H1 (cell line): ENCODE measurements around the gene SPATS2. TPM values are rescaled to one million over a fixed set of nuclear protein-coding genes. Genes with fewer than 3 reads are reported as not detected.

ENCODE experiments used
- CTCF ChIA-PET: fragments of 300-600 bp; sonication (Branson Sonifier 250); formaldehyde crosslinking; loops from one replicate; lab custom pipeline; 2021; ENCODE audit not compliant: partially characterized antibody; lab: Charles Lee
- POLR2A ChIA-PET: fragments of 300-600 bp; sonication (Branson Sonifier 250); formaldehyde crosslinking; loops from one replicate; lab custom pipeline; 2021; ENCODE audit warnings: inconsistent platforms; ENCODE audit not compliant: partially characterized antibody; lab: Charles Lee
- DNase-seq, 2 experiments: peaks; one replicate each; pipeline versions ENCODE4 v3.0.0 to v3.0.0-alpha.2; 2010 to 2022; ENCODE audit warnings: low spot score in 2 of 2, low read depth in 1 of 2, mixed read lengths in 1 of 2
- FAIRE-seq: peaks from 2 replicates; lab custom pipeline; 2011; peaks lifted over from hg19 to GRCh38; lab: Jason Lieb, UNC
- H2AFZ ChIP-seq: 2 replicates; pipeline ENCODE4 v1.8.1; 2012; ENCODE audit warnings: low read length, inconsistent platforms
- H2AK5ac ChIP-seq: 2 replicates; pipeline ENCODE4 v1.6.1; 2013; ENCODE audit warnings: low read depth, low read length
- H2BK120ac ChIP-seq: replicated peaks from 2 replicates; pipeline ENCODE3; 2013; ENCODE audit warnings: low read depth, low read length, inconsistent platforms
- H2BK12ac ChIP-seq: 2 replicates; pipeline ENCODE4 v1.6.1; 2013; ENCODE audit warnings: low read depth, low read length
- H2BK15ac ChIP-seq: 2 replicates; pipeline ENCODE4 v1.6.1; 2013; ENCODE audit warnings: low read length
- H2BK20ac ChIP-seq: 2 replicates; pipeline ENCODE4 v1.6.1; 2013; ENCODE audit warnings: low read length
- H2BK5ac ChIP-seq: 2 replicates; pipeline ENCODE4 v1.6.1; 2013; ENCODE audit warnings: low read depth, low read length
- H3K14ac ChIP-seq: 2 replicates; pipeline ENCODE4 v1.6.1; 2013; ENCODE audit warnings: inconsistent platforms; ENCODE audit not compliant: insufficient read length
- H3K18ac ChIP-seq: 2 replicates; pipeline ENCODE4 v1.6.1; 2013; ENCODE audit warnings: low read length; ENCODE audit errors: extremely low read depth
- H3K23ac ChIP-seq: 2 replicates; pipeline ENCODE4 v1.6.1; 2013; ENCODE audit warnings: inconsistent platforms; ENCODE audit not compliant: insufficient read length
- H3K23me2 ChIP-seq: 2 replicates; pipeline ENCODE4 v1.6.1; 2013; ENCODE audit warnings: low read depth, low read length
- H3K27ac ChIP-seq: 2 replicates; pipeline ENCODE4 v1.6.1; 2011; ENCODE audit warnings: low read depth, low read length, inconsistent platforms
- H3K27me3 ChIP-seq, 4 experiments: replicated peaks in 1 of 4; 1 replicate in 1 of 4; 2 replicates in 3 of 4; pipeline versions ENCODE4 v1.6.1 to v1.8.1; 2011 to 2013; ENCODE audit warnings: low read length in 3 of 4, mild to moderate bottlenecking in 3 of 4, inconsistent platforms in 2 of 4, mixed read lengths in 2 of 4, moderate library complexity in 1 of 4; ENCODE audit not compliant: control insufficient read depth in 3 of 4, insufficient read depth in 3 of 4; ENCODE audit errors: extremely low read depth in 1 of 4
- H3K36me3 ChIP-seq, 4 experiments: 2 replicates each; pipeline versions ENCODE4 v1.6.1 to v1.8.1; 2011 to 2013; ENCODE audit warnings: mild to moderate bottlenecking in 4 of 4, low read length in 3 of 4, moderate library complexity in 2 of 4, control low read depth in 1 of 4, inconsistent platforms in 1 of 4; ENCODE audit not compliant: insufficient read depth in 4 of 4, control insufficient read depth in 2 of 4
- H3K4ac ChIP-seq: replicated peaks from 2 replicates; pipeline ENCODE3; 2013; ENCODE audit warnings: low read length, low read depth, mixed read lengths, inconsistent platforms; ENCODE audit not compliant: insufficient read length
- H3K4me1 ChIP-seq, 4 experiments: replicated peaks in 1 of 4; 1 replicate in 1 of 4; 2 replicates in 3 of 4; pipeline versions ENCODE4 v1.6.1 to v1.8.1; 2011 to 2013; ENCODE audit warnings: low read length in 3 of 4, inconsistent platforms in 2 of 4, mixed read lengths in 1 of 4; ENCODE audit not compliant: insufficient read depth in 4 of 4, control insufficient read depth in 3 of 4
- H3K4me2 ChIP-seq, 2 experiments: 2 replicates each; pipeline versions ENCODE4 v1.6.1 to v1.8.1; 2011 to 2013; ENCODE audit warnings: low read depth in 2 of 2, low read length in 2 of 2, control low read depth in 1 of 2, inconsistent platforms in 1 of 2, mild to moderate bottlenecking in 1 of 2; ENCODE audit not compliant: insufficient read depth in 1 of 2
- H3K4me3 ChIP-seq, 4 experiments: fragments of 200-600, 300-600 bp in 1 of 4; sonication (generic), shearing (Covaris generic), sonication (Bioruptor Twin) in 1 of 4; 2 replicates each; pipeline versions ENCODE4 v1.5.1 to v1.8.1; 2011 to 2016; ENCODE audit warnings: low read length in 4 of 4, low read depth in 3 of 4, control low read depth in 2 of 4, inconsistent platforms in 2 of 4, mild to moderate bottlenecking in 2 of 4, mixed read lengths in 1 of 4, moderate library complexity in 1 of 4; ENCODE audit not compliant: insufficient read depth in 2 of 4; ENCODE audit errors: extremely low read depth in 1 of 4
- H3K56ac ChIP-seq: replicated peaks from 2 replicates; pipeline ENCODE3; 2013; ENCODE audit warnings: low read depth, mild to moderate bottlenecking, mixed read lengths, low read length, inconsistent platforms; ENCODE audit not compliant: insufficient read length
- H3K79me1 ChIP-seq: 2 replicates; pipeline ENCODE4 v1.6.1; 2013; ENCODE audit warnings: low read depth, low read length, control low read depth
- H3K79me2 ChIP-seq, 2 experiments: 2 replicates each; pipeline versions ENCODE4 v1.6.1 to v1.8.1; 2012 to 2013; ENCODE audit warnings: low read length in 2 of 2, mild to moderate bottlenecking in 2 of 2, inconsistent platforms in 1 of 2; ENCODE audit not compliant: insufficient read depth in 2 of 2, control insufficient read depth in 1 of 2
- H3K9ac ChIP-seq, 4 experiments: replicated peaks in 1 of 4; 1 replicate in 1 of 4; 2 replicates in 3 of 4; pipeline versions ENCODE4 v1.6.1 to v1.8.1; 2011 to 2013; ENCODE audit warnings: low read depth in 3 of 4, low read length in 3 of 4, control low read depth in 2 of 4, mild to moderate bottlenecking in 2 of 4, moderate library complexity in 2 of 4, inconsistent platforms in 1 of 4; ENCODE audit errors: extremely low read depth in 1 of 4
- H3K9me3 ChIP-seq, 2 experiments: 2 replicates each; pipeline versions ENCODE4 v1.6.1 to v1.8.1; 2012 to 2013; ENCODE audit warnings: mild to moderate bottlenecking in 2 of 2, moderate library complexity in 2 of 2, control low read depth in 1 of 2, inconsistent platforms in 1 of 2, low read depth in 1 of 2, low read length in 1 of 2, mixed read lengths in 1 of 2; ENCODE audit not compliant: insufficient read depth in 2 of 2
- H4K20me1 ChIP-seq, 2 experiments: replicated peaks in 1 of 2; 2 replicates each; pipeline versions ENCODE3 to v1.8.1; 2011 to 2013; ENCODE audit warnings: inconsistent platforms in 2 of 2, low read length in 2 of 2, mild to moderate bottlenecking in 1 of 2; ENCODE audit not compliant: insufficient read depth in 2 of 2, control insufficient read depth in 1 of 2
- H4K5ac ChIP-seq: 2 replicates; pipeline ENCODE4 v1.6.1; 2013; ENCODE audit warnings: low read length, low read depth, mixed read lengths, inconsistent platforms; ENCODE audit not compliant: insufficient read length
- H4K8ac ChIP-seq: 2 replicates; pipeline ENCODE4 v1.8.0; 2013; ENCODE audit warnings: mild to moderate bottlenecking, moderate library complexity, low read length, inconsistent platforms; ENCODE audit not compliant: insufficient read depth; ENCODE audit errors: extremely low read depth
- H4K91ac ChIP-seq: replicated peaks from 2 replicates; pipeline ENCODE3; 2013; ENCODE audit warnings: low read length, mixed read lengths, inconsistent platforms; ENCODE audit not compliant: insufficient read length
- ATF2 ChIP-seq: IDR thresholded peaks from 2 replicates; pipeline ENCODE4 v1.6.1; 2012; ENCODE audit warnings: low read length, inconsistent platforms
- SP4 ChIP-seq: IDR thresholded peaks from 2 replicates; pipeline ENCODE4 v1.6.1; 2012; ENCODE audit warnings: low read length, inconsistent platforms
- WGBS, 2 experiments: shearing (Covaris generic) in 1 of 2; methylation state at CpG; one replicate each; pipeline versions ENCODE4 v1.1.6 to v1.1.7; 2013 to 2015; ENCODE audit warnings: low lambda C conversion rate in 2 of 2, mixed read lengths in 2 of 2, inconsistent platforms in 1 of 2, low coverage in 1 of 2, missing lambda C conversion rate in 1 of 2; ENCODE audit not compliant: insufficient replicate concordance in 2 of 2, insufficient coverage in 1 of 2, insufficient read length in 1 of 2; ENCODE audit errors: extremely low coverage in 1 of 2, missing lambda C conversion rate in 1 of 2; 5-methylcytosine and 5-hydroxymethylcytosine counted together
- polyA plus RNA-seq, 7 experiments: library from polyadenylated mRNA; depleted of rRNA in 3 of 7; stranded (reverse) in 5 of 7; unstranded in 2 of 7; fragments of >200 nt in 5 of 7; fragments of 200-250 nt in 2 of 7; gene quantifications; 1 replicate in 5 of 7; 2 replicates in 1 of 7; 4 replicates in 1 of 7; pipeline versions ENCODE4 v1.2.1 to v1.2.3, GENCODE V29; 2011 to 2013; ENCODE audit warnings: missing spikeins in 2 of 7, mixed read lengths in 2 of 7
- total RNA-seq: library from RNA; stranded (reverse); fragmentation: NEBNext Ultra II Directional; extraction: Animal tissue kit (Norgen Biotek cat#: 25700); gene quantifications from 2 replicates; pipeline ENCODE4 v1.2.1, GENCODE V29; 2021

The SPATS2 gene
- total and polyA plus RNA-seq, 2 of the 8 experiments (the other 6 are each of a cell fraction or from before 2014, with no cell fraction given), result 19.2 to 24.5 TPM

DNA sequence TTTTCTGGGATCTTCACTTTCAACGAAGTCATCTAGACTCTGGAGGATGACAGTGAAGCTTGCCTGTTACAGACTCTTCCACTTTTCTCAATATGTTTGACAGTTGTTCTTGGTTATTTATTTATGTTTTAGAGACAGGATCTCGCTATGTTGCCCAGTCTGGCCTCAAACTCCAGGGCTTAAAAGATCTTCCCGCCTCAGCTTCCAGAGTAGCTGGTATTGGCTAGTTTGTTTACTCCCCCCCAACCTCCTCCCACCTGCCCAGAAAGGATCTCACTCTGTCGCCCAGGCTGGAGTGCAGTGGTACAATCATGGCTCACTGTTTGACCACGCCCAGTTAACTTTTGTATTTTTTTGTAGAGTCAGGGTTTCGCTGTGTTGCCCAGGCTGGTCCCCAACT lies 3.3 kb downstream of the SPATS2 start:
- H4K91ac ChIP-seq, result no peak overlapping the region
- no peaks in the 10 kb centered on the region for H3K36me3 ChIP-seq
- H3K4ac ChIP-seq, result no peak overlapping the region
- H3K56ac ChIP-seq, result no peak overlapping the region
- no peak overlapping the region for H3K9ac ChIP-seq
- no peak overlapping the region for H2BK120ac ChIP-seq
- H2AFZ ChIP-seq, result no peak overlapping the region
- H4K8ac ChIP-seq, result no peak overlapping the region
- no peak overlapping the region for H2AK5ac ChIP-seq
- H3K23me2 ChIP-seq, result peaks cover 9% of the 10 kb centered on the region
- H2BK12ac ChIP-seq, result no peak overlapping the region
- FAIRE-seq (no peak), DNase-seq (no peak)
- H2BK20ac ChIP-seq, result no peak overlapping the region
- H3K14ac ChIP-seq, result no peak overlapping the region
- CTCF ChIA-PET, result interaction anchor here (1.0 to 26.7 kb wide), 11 partner anchors 13 to 210 kb away, joined by 3 to 538 read pairs (median 4); partner anchors contain the start of gene DNAJC22
- H4K5ac ChIP-seq, result no peak overlapping the region
- 0 out of 7 replicates have a peak, but pooled peaks cover 0 to 1% (median 0%) of the 10 kb centered on the region in 4 experiments for H3K27me3 ChIP-seq
- WGBS, 2 experiments, result 90% methylated on average over 6 of the region's 6 CpGs; no CpG with 5 or more reads in 1 of the 2 experiments
- TF ChIP-seq SP4, result no peak
- no peak for TF ChIP-seq ATF2
- no peak overlapping the region for H3K27ac ChIP-seq
- no peak overlapping the region for H2BK5ac ChIP-seq
- no peak overlapping the region for H3K18ac ChIP-seq
- H3K23ac ChIP-seq, result no peak overlapping the region
- 0 out of 2 replicates have a peak, but pooled peaks cover 3% of the 10 kb centered on the region for H3K79me1 ChIP-seq
- H2BK15ac ChIP-seq, result no peak overlapping the region
- H3K4me3 ChIP-seq, result no peak overlapping the region
- H3K4me1 ChIP-seq, result peaks cover 0 to 8% (median 2%) of the 10 kb centered on the region in 4 experiments; a peak in 3 of 7 replicates
- POLR2A ChIA-PET, result interaction anchor here (1.5 kb wide), 1 partner anchor 12 kb away, joined by 6 read pairs; no protein-coding TSS in a partner anchor
- peaks cover 0 to 1% of the 10 kb centered on the region in 2 experiments for H4K20me1 ChIP-seq
- H3K79me2 ChIP-seq, result peaks cover 4 to 59% of the 10 kb centered on the region in 2 experiments
- H3K4me2 ChIP-seq, result no peak overlapping the region
- H3K9me3 ChIP-seq, result no peaks in the 10 kb centered on the region
